WI38 (cell line): ENCODE measurements around the gene KCTD4.

Source experiments
- H3K4me3 ChIP-seq: 2 replicates; pipeline ENCODE4 v1.5.1; 2011; ENCODE audit warnings: low read depth, mild to moderate bottlenecking, control low read depth, low read length
- TF ChIP-seq, protein P1 (sequence below): IDR thresholded peaks from 2 replicates; pipeline ENCODE4 v1.5.1; 2012; ENCODE audit warnings: low read depth, mild to moderate bottlenecking, control low read depth, low read length

The KCTD4 gene

DNA sequence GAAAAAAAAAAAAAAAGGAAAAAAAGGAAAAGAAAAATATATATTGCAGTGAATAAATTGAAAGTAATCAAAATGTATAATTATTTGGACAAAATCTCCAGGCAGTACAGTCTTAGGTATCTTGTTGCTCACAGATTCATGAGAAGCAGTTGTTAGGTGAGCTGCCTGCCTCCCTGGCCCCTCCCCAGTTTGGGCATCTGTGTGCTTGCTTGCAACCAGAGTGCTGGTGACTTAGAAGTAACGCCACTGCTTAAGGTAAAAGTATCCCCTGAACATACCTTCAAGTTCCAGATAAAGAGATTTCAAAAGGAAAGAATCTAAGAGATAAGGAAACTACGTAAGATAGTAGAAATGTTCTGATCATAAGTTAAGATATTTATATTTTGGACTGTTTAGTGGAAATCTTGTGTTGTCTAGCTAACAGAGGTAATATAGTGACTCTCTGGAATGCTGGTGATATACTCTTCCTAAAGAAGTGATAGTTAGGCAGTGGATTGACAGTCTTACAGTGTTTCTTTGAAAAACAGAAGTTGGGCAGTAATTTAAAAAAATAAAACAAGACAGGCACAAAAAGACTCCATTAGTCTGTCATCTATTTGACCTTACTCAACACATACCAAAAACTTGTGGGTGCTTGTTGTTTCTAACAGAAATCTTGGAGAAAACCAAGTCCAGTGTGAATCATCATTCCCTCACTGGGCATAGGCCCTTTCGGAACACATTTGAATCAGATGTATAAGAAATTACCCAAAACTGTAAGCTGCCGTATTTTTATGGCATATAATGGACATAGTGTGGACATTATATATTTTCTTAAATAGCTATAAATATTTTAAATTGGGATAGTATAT, 38.3 kb upstream of the KCTD4 start:
- H3K4me3 ChIP-seq: no peak overlapping the region
- TF ChIP-seq, protein P1, sequence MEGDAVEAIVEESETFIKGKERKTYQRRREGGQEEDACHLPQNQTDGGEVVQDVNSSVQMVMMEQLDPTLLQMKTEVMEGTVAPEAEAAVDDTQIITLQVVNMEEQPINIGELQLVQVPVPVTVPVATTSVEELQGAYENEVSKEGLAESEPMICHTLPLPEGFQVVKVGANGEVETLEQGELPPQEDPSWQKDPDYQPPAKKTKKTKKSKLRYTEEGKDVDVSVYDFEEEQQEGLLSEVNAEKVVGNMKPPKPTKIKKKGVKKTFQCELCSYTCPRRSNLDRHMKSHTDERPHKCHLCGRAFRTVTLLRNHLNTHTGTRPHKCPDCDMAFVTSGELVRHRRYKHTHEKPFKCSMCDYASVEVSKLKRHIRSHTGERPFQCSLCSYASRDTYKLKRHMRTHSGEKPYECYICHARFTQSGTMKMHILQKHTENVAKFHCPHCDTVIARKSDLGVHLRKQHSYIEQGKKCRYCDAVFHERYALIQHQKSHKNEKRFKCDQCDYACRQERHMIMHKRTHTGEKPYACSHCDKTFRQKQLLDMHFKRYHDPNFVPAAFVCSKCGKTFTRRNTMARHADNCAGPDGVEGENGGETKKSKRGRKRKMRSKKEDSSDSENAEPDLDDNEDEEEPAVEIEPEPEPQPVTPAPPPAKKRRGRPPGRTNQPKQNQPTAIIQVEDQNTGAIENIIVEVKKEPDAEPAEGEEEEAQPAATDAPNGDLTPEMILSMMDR: no peak

DNA sequence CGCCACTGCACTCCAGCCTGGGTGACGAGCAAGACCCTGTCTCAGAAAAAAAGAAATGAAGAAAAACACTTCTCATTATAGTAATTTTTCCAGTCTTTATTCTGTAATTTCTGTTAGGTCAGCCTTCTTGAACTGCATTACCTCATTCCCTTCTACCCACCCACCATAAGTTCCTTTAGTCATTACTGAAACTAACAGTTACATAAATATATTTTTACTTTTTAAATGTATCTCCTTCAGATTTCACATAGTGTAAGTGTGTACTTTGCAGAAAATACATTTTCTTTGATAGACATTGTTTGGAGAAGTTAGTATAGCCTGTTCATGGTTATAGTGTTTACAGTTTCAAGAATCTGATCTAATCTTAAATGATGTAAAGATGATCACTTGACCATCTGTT, 31.7 kb upstream of the KCTD4 start:
- TF ChIP-seq, protein P1: no peak
- no peak overlapping the region for H3K4me3 ChIP-seq

DNA sequence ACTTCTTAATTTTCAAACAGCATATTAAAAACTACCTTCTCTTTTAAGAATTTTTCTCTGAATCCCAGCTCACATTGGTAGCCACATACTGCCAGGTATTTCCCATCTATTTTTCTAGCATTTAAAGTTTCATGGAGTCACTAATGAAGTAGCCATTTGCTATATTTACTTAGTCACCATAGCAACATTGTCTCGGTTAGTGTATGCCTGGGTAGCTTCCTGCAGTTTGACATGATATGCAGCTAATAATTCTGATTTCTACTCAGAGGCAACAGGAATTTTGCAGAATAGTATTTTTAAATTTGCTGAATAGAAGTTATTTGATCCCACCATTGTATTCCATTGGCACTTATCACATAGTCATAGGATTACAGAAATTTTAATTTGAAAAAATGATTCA, 30.9 kb upstream of the KCTD4 start:
- H3K4me3 ChIP-seq: no peak overlapping the region
- TF ChIP-seq, protein P1: no peak

DNA sequence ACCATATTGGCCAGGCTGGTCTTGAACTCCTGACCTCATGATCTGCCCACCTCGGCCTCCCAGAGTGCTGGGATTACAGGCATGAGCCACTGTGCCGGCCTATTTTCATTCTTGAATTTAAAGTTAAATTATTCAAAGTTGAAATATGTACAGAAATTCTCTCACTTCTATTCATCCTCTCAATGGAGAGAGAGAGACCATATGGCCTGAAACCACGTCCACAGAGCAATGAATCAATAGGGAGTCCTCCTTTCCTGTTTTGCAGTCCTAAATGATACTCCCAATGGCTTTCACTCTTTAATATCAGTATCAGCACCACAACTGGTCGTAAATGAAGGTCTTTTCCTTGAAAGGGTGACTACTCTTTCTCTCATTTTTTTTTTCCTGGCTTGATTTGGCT, 30.5 kb upstream of the KCTD4 start:
- H3K4me3 ChIP-seq: no peak overlapping the region
- TF ChIP-seq, protein P1: no peak

DNA sequence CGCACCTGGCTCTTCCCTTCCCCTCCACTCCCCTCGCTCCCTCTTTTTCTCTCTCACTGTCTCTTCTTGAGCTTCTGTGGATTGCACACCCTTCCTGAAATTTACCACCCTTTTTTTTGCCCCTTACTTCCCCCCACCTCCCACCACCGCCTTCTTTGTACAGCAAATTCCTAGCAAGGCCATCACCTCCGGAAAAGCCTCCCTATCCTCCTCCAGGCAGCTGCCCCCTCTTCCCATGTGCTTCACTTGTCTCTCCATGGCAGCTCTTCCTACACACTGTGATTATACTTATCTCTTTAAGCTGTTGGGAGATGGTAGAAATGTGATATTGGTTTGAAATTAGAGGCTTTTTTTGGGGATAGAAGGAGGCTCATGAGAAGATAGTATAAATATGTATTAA, 28.3 kb upstream of the KCTD4 start:
- TF ChIP-seq, protein P1: no peak
- H3K4me3 ChIP-seq: no peak overlapping the region

DNA sequence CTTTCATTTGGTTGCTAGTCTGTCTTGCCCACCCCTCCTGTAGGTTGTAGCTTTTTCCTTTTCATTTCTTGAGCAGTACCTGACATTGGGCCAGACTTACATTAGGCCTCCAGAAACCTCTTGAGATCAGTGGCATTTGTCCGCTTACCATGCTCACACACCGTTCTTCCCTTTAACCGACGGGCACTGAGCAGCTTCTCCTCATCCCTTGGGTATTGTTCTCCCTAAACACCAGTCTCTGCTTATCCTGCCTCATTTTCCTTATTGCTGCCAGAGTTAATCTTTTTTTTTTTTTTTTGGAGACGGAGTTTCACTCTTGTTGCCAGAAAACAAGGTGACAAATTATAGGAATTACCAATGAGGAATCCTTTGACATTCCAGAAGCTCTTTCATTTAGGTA, 27.2 kb upstream of the KCTD4 start:
- TF ChIP-seq, protein P1: no peak
- H3K4me3 ChIP-seq: no peak overlapping the region

DNA sequence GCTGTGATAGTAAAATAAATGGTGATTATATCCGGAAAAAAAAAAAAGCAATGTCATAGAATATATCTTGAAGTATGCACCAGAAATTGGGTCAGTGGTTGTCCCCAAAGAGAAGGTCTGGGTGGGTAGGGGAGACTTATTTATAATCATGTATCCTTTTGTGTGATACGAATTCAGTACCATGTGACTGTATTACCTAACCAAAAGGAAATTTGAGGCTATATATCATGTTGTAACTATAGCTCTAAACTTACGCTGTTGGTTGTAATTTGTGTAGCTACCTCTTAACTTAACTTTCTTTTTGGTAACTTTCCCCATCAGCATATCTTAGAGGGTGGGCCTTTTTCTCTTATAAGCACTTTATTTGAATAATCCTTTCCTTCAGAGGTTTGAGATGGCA, 25.2 kb upstream of the KCTD4 start:
- TF ChIP-seq, protein P1: no peak
- H3K4me3 ChIP-seq: no peak overlapping the region
